HepG2 (cell line): ENCODE data around the gene VASH2. TPM values are rescaled to one million over a fixed set of nuclear protein-coding genes. Genes with fewer than 3 reads are reported as not detected.

ENCODE experiments used
- ATAC-seq: fragments of 200-7000 bp; cut with Tn5 transposase; 3 replicates; pipeline ENCODE4 v1.9.1; 2020; ENCODE audit warnings: mild to moderate bottlenecking, moderate library complexity
- BruUV-seq: library from RNA; stranded (reverse); fragments of 400-500 nt; replicated peaks from 2 replicates; lab custom pipeline; 2021; lab: Mats Ljungman, UMichigan
- CTCF ChIA-PET: fragments of 300-600 bp; formaldehyde crosslinking; extraction: SDS; loops from one replicate; lab custom pipeline; 2021; ENCODE audit warnings: low total read pairs, inconsistent platforms, low intra/inter-chr PET ratio; lab: Yijun Ruan, JAX
- POLR2A ChIA-PET: fragments of 350-600 bp; sonication (Branson Sonifier 250); formaldehyde crosslinking; loops from one replicate; lab custom pipeline; 2020; ENCODE audit warnings: antibody characterized with exemption, inconsistent platforms; lab: Yijun Ruan, JAX
- DNase-seq: peaks from one replicate; pipeline ENCODE4 v3.0.0-alpha.2; 2015; ENCODE audit warnings: low spot score
- FAIRE-seq: peaks from 3 replicates; lab custom pipeline; 2011; peaks lifted over from hg19 to GRCh38; lab: Jason Lieb, UNC
- H2AFZ ChIP-seq: one replicate; pipeline ENCODE4 v1.6.1; 2011; ENCODE audit warnings: low read length, inconsistent platforms
- H3K27ac ChIP-seq: fragments of 300-600 bp; 3 replicates; pipeline ENCODE4 v1.8.0; 2011; ENCODE audit warnings: mixed run types, mild to moderate bottlenecking, mixed read lengths, low read length, inconsistent platforms; ENCODE audit not compliant: insufficient read depth; ENCODE audit errors: extremely low read length
- H3K27me3 ChIP-seq, 2 experiments: fragments of 200-600 bp in 1 of 2; 2 replicates in 1 of 2; 3 replicates in 1 of 2; pipeline versions ENCODE4 v1.6.0 to v1.8.0; 2011; ENCODE audit warnings: low read length in 2 of 2, mild to moderate bottlenecking in 2 of 2, moderate library complexity in 2 of 2, inconsistent platforms in 1 of 2; ENCODE audit not compliant: insufficient read depth in 2 of 2, control insufficient read depth in 1 of 2
- H3K36me3 ChIP-seq, 2 experiments: fragments of 200-600 bp in 1 of 2; replicated peaks in 1 of 2; 2 replicates in 1 of 2; 3 replicates in 1 of 2; pipeline versions ENCODE4 v1.5.1 to v1.8.0; 2011; ENCODE audit warnings: low read length in 2 of 2, inconsistent platforms in 1 of 2; ENCODE audit not compliant: insufficient read depth in 2 of 2, control insufficient read depth in 1 of 2
- H3K4me1 ChIP-seq: 2 replicates; pipeline ENCODE4 v1.5.1; 2012; ENCODE audit warnings: low read length, inconsistent platforms; ENCODE audit not compliant: insufficient read depth
- H3K4me2 ChIP-seq: 2 replicates; pipeline ENCODE4 v1.6.0; 2011; ENCODE audit warnings: low read depth, low read length, inconsistent platforms
- H3K4me3 ChIP-seq, 3 experiments: fragments of 200-600 bp in 1 of 3; sonication (generic), shearing (Covaris generic) in 1 of 3; replicated peaks in 1 of 3; 2 replicates each; pipeline ENCODE4 v1.5.1; 2011 to 2016; ENCODE audit warnings: low read length in 3 of 3, inconsistent platforms in 2 of 3, low read depth in 2 of 3, mild to moderate bottlenecking in 2 of 3, control low read depth in 1 of 3, mixed read lengths in 1 of 3; ENCODE audit not compliant: insufficient read depth in 1 of 3
- H3K79me2 ChIP-seq: one replicate; pipeline ENCODE4 v1.6.1; 2011; ENCODE audit warnings: low read length, inconsistent platforms; ENCODE audit not compliant: insufficient read depth
- H3K9ac ChIP-seq: 2 replicates; pipeline ENCODE4 v1.6.0; 2011; ENCODE audit warnings: mild to moderate bottlenecking, low read depth, low read length, inconsistent platforms; ENCODE audit not compliant: insufficient read depth
- H3K9me3 ChIP-seq: 2 replicates; pipeline ENCODE4 v1.5.1; 2012; ENCODE audit warnings: mild to moderate bottlenecking, low read length
- H4K20me1 ChIP-seq: 2 replicates; pipeline ENCODE4 v1.6.0; 2011; ENCODE audit warnings: inconsistent platforms, mild to moderate bottlenecking, low read length, moderate library complexity; ENCODE audit not compliant: insufficient read depth
- ATF5 ChIP-seq: sonication (generic); formaldehyde crosslinking; IDR thresholded peaks from 2 replicates; pipeline ENCODE4 v1.4.0; 2020; ENCODE audit warnings: mild to moderate bottlenecking, low read depth, missing genetic modification reagents
- CENPT ChIP-seq: sonication (generic); formaldehyde crosslinking; IDR thresholded peaks from 2 replicates; pipeline ENCODE4 v1.8.0; 2022; ENCODE audit warnings: low read depth, mild to moderate bottlenecking, moderate library complexity, missing genetic modification reagents
- CHD4 ChIP-seq: fragments of 200-600 bp; sonication (generic); IDR thresholded peaks from 2 replicates; pipeline ENCODE4 v1.7.0; 2017; ENCODE audit warnings: mild to moderate bottlenecking, low read length, borderline replicate concordance
- HNRNPLL ChIP-seq: fragments of 200-400 bp; formaldehyde crosslinking; IDR thresholded peaks from 2 replicates; pipeline ENCODE4 v1.6.1; 2017; ENCODE audit warnings: mild to moderate bottlenecking, low read depth, low read length; ENCODE audit not compliant: poor library complexity, severe bottlenecking
- MIER2 ChIP-seq: IDR thresholded peaks from 2 replicates; pipeline ENCODE4 v1.6.1; 2016; ENCODE audit warnings: missing biosample characterization, missing genetic modification reagents
- MLX ChIP-seq: IDR thresholded peaks from 2 replicates; pipeline ENCODE4 v1.6.1; 2016
- POLR2A ChIP-seq, 2 experiments: IDR thresholded peaks; 2 replicates each; pipeline ENCODE4 v1.6.1; 2011; ENCODE audit warnings: low read depth in 2 of 2, low read length in 2 of 2, mild to moderate bottlenecking in 1 of 2, moderate library complexity in 1 of 2; ENCODE audit not compliant: insufficient read depth in 1 of 2
- ZBTB14 ChIP-seq: sonication (generic); formaldehyde crosslinking; IDR thresholded peaks from 2 replicates; pipeline ENCODE4 v1.4.0; 2020; ENCODE audit warnings: missing genetic modification reagents
- ZEB1 ChIP-seq: IDR thresholded peaks from 2 replicates; pipeline ENCODE4 v1.6.1; 2012; ENCODE audit warnings: mild to moderate bottlenecking, low read depth, inconsistent platforms; ENCODE audit not compliant: insufficient replicate concordance
- ZNF232 ChIP-seq: sonication (generic); formaldehyde crosslinking; IDR thresholded peaks from 2 replicates; pipeline ENCODE4 v1.4.0; 2020; ENCODE audit warnings: missing genetic modification reagents, borderline replicate concordance
- ZNF24 ChIP-seq: fragments of 450-650 bp; IDR thresholded peaks from 2 replicates; pipeline ENCODE4 v1.6.1; 2017; ENCODE audit warnings: antibody characterized with exemption, mild to moderate bottlenecking
- ZNF646 ChIP-seq: sonication (generic); formaldehyde crosslinking; IDR thresholded peaks from 2 replicates; pipeline ENCODE4 v1.9.0; 2021; ENCODE audit warnings: mild to moderate bottlenecking, missing genetic modification reagents
- ZNF746 ChIP-seq: sonication (generic); formaldehyde crosslinking; IDR thresholded peaks from 2 replicates; pipeline ENCODE4 v1.8.0; 2022; ENCODE audit warnings: mild to moderate bottlenecking, missing genetic modification reagents
- WGBS: methylation state at CpG from one replicate; pipeline ENCODE4 v1.1.6; 2017; ENCODE audit warnings: low lambda C conversion rate; 5-methylcytosine and 5-hydroxymethylcytosine counted together
- in situ Hi-C: cut with HindIII; loops from 2 replicates; pipeline ENCODE4 v1.10.0; 2017; ENCODE audit warnings: low pct_unique_long_range_greater_than_20kb; ENCODE audit not compliant: extremely low pct_ligation_motif_present
- intact Hi-C: fragments of 100-400 bp; cut with micrococcal nuclease; formaldehyde crosslinking; loops from one replicate; pipeline ENCODE4 v1.10.0; 2022; ENCODE audit not compliant: unreplicated experiment
- polyA plus RNA-seq, 8 experiments: library from polyadenylated mRNA; depleted of rRNA in 3 of 8; stranded (reverse) in 7 of 8; unstranded in 1 of 8; fragments of >200 nt; fragmentation: Illumina TruSeq in 4 of 8; extraction: Trizol in 4 of 8; gene quantifications; 2 replicates each; pipeline versions ENCODE4 v1.2.1 to v1.2.3, GENCODE V29; 2011 to 2016; ENCODE audit warnings: low read depth in 4 of 8, missing spikeins in 1 of 8, mixed read lengths in 1 of 8; ENCODE audit not compliant: insufficient read depth in 1 of 8
- total RNA-seq, 5 experiments: library from RNA; depleted of rRNA; stranded (reverse); fragments of >200 nt; fragmentation: Illumina TruSeq; extraction: Trizol; gene quantifications; 2 replicates each; pipeline ENCODE4 v1.2.3, GENCODE V29; 2016; ENCODE audit warnings: low read depth in 1 of 5

VASH2 gene
- total and polyA plus RNA-seq, 2 of the 13 experiments (the other 11 are each of a cell fraction or from before 2014, with no cell fraction given): 0.44 to 1.00 TPM

- intact Hi-C loops: loop anchor here (5.0 kb wide), 1 partner anchor 33 kb away; no protein-coding TSS in a partner anchor
- POLR2A ChIA-PET: no interaction called here
- WGBS: 78% methylated on average over 2 of the region's 2 CpGs
- in situ Hi-C loops: no loop called here
- Histone ChIP-seq H3K9ac (no peak overlapping the region), H3K27me3 (no peaks in the 10 kb centered on the region), H3K4me2 (peak overlapping the region; percentile 65), H4K20me1 (no peaks in the 10 kb centered on the region), H3K79me2 (no peaks in the 10 kb centered on the region), H3K4me1 (peaks cover 8% of the 10 kb centered on the region; the same call in 1 of the 2 replicates), H3K36me3 (no peaks in the 10 kb centered on the region), H3K4me3 (peak overlapping the region in 1 of 3 experiments; percentile 31; a peak in 2 of 6 replicates), H2AFZ (no peak overlapping the region), H3K9me3 (no peaks in the 10 kb centered on the region), H3K27ac (no peak overlapping the region)
- no peak for FAIRE-seq
- TF ChIP-seq MIER2 (CRISPR knock-in tag) (no peak), ZNF746 (CRISPR knock-in tag) (no peak), HNRNPLL (no peak), CENPT (no peak), ZEB1 (no peak), ATF5 (CRISPR knock-in tag) (no peak), CHD4 (no peak), ZBTB14 (CRISPR knock-in tag) (no peak), ZNF646 (CRISPR knock-in tag) (no peak), ZNF232 (CRISPR knock-in tag) (no peak), POLR2A (IDR thresholded peaks at IDR 0.05; ENCODE audit: insufficient read depth in 1 of 2, low read depth in 2 of 2, low read length in 2 of 2) (no peak), MLX (CRISPR knock-in tag) (no peak), ZNF24 (no peak)
- no TSS peak for BruUV-seq
- ATAC-seq: no peak
- CTCF ChIA-PET: no interaction called here
- DNase-seq: no peak
These were observed 570 bp upstream of the VASH2 start for GRCh38 chr1:212949771-212950170.
